Activated CD8-positive, alpha-beta memory T cell treated with anti-CD3 and anti-CD28 coated beads, Interleukin-2, amount 50 U/mL, for 1 hour (primary cell): Measurements from ENCODE around the gene ZNF736.
"Not testable (repeated sequence)": the region's sequence is repeated elsewhere in the genome, so short reads cannot be mapped to it uniquely, and the experiment has no call there.

Experiments
- DNase-seq: peaks from one replicate; pipeline ENCODE4 v3.0.0-alpha.2; 2020; ENCODE audit errors: extremely low read depth

Gene ZNF736

GRCh38 chr7:64313740-64314491 is at the start of gene ZNF736:
Gene ZNF736, plus strand, starts transcription at chr7:64313961. Its CDS starts 190 bp downstream, at chr7:64314151.
- peak; percentile 64 for DNase-seq

GRCh38 chr7:64266341-64266919 is 47.3 kb upstream of the ZNF736 start:
- DNase-seq, result no peak

GRCh38 chr7:64277630-64278029 is 36.1 kb upstream of the ZNF736 start:
- no peak for DNase-seq

GRCh38 chr7:64294701-64295420 is 18.9 kb upstream of the ZNF736 start:
- no peak for DNase-seq

DNA sequence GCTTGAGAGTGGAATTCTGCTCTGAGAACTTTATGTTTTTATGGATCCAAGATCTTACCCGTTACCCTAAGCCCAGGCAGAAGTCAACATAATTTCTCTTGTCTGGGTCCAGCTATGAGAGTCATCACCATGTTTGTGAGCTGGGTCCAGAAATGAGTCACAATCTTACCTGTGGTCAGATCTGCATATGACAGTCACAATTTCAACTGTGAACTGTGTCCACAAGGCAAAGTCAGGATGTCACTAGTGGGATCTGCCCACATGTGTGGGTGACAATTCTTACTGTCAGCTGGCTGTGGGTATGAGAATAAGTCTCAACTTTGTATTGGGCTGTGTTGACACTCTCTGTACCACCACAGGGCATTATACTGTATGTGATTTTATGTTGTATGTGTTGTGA is 16.3 kb upstream of the ZNF736 start:
- DNase-seq, result not testable (repeated sequence)

DNA sequence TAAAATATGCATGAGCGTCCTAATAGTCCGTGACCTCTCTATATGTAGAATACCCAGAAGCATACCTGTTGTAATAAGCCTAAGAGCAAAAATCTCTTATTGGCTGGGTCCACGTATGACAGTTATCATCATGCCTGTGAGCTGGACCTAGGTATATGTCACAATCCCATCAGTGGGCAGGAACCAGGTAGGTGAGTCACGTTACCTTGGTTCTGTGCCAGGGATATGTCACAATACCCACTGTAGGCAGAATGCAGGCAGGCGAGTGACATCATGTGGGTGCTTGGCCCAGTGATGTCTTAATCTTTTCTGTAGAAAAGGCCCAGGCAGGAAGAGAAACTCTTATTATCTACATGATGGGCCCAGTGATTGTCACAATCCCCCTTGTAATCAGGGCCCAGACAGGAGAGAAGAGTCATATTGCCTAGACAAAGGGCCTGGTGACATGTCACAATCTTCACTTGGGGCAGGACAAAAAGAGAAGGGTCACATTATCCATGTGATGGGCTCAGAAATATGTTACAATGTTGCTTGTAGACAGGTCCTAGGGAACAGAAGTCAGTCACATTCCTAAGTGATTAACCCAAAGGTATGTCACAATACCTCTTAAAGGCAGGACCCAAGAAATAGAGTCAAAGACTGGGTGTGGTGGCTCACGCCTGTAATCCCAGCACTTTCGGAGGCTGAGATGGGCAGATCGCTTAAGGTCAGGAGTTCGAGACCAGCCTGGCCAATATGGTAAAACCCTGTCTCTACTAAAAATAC is 12.9 kb upstream of the ZNF736 start:
- DNase-seq, result no peak

- peak; percentile 82 for DNase-seq
These were observed 6.3 kb upstream of the ZNF736 start for GRCh38 chr7:64307254-64308015.

GRCh38 chr7:64308016-64308270 is 5.8 kb upstream of the ZNF736 start:
- DNase-seq, result no peak

DNA sequence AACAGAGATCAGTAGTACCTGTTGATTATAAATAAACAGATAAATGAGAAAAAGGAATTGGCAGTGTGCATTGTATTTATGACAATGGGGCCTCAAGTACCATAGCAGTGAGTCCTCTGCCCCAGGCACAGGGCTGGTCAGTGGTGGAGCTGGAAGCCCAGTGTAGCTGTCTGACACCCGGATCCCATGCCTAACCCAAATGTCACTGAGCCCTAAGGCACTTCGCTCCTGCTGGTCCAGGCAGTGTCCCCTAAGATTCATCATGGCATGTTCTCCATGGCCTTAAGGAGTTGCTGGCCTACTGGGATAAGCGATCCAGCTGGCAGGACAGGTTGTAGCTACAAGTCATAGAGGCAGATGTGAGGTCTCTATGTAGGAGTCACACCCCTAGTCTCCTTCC is 3.3 kb upstream of the ZNF736 start:
- DNase-seq, result no peak

DNA sequence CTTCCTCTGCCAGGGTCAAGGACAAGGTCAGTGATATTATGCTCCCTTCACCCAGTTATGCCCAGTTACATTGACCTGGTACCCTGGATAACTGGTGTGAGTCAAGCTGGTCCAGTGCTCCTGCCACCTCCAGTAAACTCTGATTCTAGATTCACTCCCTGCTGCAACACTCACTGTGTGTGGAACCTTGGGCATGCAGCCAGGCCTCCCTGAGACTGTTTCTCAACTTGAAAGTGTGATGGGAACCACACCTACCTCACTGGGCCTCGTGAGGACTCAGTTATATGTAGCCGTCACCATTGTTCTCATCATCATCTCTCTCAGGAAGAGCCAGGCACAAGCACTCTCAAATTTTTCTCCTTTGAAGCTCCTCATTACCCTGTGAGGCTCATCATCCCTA is 935 bp upstream of the ZNF736 start:
- DNase-seq, result no peak

GRCh38 chr7:64314566-64314965 is 805 bp downstream of the ZNF736 start:
- DNase-seq, result no peak

DNA sequence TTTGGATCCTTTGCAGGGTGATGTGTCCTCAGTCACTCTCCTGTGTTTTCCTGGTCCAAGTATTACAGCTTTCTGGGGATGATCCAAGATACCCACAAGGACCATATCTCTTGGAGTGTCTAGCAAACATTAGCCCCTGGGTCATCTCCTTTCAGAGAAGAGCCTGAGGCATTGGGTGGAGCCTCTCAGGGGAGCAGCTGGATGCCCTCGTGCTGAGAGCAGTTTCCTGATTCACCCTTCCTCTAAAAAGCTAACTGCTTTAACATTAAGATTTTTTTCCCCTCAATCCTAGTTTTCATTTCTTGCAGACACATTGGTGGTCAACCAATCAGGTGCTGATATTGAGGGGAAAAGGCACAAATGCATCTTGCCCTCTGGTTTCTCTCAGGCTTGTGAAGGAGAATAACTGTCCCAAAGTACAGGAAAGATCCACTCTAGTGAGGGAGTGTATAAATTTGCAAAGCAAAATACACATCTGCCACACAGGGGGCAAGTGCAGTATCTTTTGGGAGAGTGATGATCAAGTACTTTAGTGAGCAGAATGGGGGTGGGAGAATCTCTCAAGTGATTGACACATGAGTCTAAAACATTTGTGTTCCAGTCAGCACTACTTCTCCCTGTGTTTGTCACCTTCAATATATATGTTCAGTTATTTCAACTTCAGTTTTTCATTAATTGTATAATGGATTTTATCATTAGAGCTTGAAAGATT is 2.4 kb downstream of the ZNF736 start:
- not testable (repeated sequence) for DNase-seq

DNA sequence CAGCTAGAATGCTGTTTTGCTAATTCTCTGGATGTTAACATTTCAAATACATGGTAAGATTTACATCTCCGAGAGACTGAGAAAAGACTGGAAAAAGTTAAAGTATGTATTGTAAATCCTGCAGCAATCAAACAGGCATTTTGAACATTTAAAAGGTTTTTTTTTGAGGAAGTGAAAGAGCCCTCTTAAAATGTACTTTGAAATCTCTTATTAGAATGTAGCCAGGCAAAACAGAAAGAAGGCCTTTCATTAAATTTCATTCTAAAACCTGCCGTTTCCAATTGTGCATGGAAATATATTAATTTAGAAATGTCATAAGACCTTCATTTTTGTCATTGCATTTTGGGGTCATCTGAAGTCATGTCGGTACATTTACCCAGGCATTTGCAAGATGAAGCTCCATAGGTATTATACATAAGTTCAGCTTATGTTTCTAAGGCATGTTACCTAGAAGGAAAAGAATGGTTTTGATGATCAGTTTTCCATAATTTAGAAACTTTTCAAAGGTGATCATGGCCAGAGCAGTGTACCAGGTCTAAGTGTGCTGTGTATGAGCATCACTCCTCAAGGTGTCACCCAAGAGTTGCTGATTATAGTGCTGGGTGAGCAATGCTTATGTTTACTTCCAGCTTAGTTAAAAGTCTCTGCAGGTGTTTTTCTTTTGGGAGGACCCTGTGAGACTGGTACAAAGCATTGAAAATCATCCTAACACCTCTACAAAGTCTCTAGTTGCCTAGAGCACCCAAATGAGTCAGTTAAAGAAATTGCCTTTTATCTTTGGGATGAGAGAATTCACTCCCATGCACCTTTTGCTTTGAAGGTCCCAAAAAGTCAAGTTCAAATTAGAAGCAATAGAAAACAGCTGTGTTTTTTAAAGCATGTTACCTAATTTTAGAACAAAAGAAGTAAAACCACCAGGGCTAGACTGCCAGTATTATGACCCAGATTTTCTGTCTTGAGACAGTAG is 7.1 kb downstream of the ZNF736 start:
- no peak for DNase-seq

- not testable (repeated sequence) for DNase-seq
These were observed 10.4 kb downstream of the ZNF736 start for GRCh38 chr7:64324166-64324565.

- not testable (repeated sequence) for DNase-seq
These were observed 35.0 kb downstream of the ZNF736 start for GRCh38 chr7:64348713-64349210.

GRCh38 chr7:64359543-64359942 is 45.8 kb downstream of the ZNF736 start:
- no peak for DNase-seq

DNA sequence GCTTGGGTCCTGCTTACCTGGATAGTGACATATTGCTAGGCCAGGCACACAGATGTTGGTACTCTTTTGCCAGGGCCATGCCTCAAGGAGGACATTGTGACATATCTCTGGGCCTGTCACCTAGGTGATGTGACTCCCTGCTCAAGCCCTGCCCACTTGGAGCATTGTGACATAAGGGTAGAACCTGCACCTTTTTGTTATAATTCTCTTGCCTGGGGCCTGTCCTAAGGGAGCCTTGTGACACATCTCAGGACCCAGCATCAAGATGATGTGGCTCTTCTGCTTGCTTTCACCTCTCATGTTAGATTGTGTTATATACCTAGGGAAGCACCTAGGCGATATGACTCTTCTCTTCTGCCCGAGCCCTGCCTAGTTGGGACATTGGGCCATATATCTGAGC is 57.4 kb downstream of the ZNF736 start:
- DNase-seq, result no peak

DNA sequence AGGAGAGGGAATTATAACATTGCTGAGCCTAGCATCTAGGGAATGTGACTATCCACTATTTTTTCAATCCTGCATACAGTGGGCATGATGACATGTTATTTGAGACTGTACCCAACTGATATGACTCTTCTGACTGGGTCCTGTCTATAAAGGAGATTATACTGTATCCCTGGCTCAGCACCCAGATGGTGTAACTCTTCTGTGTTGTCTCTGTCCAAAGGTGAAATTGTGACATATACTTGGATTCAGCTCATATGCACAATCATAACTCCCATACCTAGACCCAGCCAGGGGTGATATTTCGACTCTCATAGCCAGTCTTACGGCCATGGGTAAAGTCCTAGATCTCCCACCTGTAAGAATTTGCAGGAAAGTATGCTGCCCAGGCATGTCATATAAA is 59.3 kb downstream of the ZNF736 start:
- DNase-seq, result no peak

DNA sequence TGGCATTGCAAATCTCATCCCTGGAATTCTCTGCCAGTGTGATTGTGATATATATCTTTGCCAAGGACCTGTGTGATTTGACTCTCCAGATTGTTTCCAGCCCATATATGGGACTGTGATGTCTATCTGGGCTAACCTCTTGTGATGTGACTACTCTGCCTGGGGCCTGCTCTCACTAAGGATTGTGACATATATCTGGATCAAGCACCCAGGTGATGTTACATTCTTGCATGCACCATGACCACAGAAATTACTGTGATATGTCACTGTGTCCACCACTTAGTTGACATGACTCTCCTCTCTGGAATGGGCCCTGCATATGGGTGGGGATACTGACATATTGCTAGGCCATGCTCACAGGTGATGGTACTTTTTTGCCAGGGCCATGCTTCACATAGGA is 86.6 kb downstream of the ZNF736 start:
- DNase-seq, result no peak
